SK-N-SH (cell line): ENCODE data around the gene INO80C. TPM values are rescaled to one million over a fixed set of nuclear protein-coding genes. Genes with fewer than 3 reads are reported as not detected.

Experiments used
- CTCF ChIA-PET: fragments of 300-600, 350-600 bp; formaldehyde crosslinking; extraction: SDS; loops from one replicate; lab custom pipeline; 2021; lab: Yijun Ruan, JAX
- POLR2A ChIA-PET: fragments of 350-600 bp; sonication (Branson Sonifier 250); formaldehyde crosslinking; extraction: SDS; loops from one replicate; lab custom pipeline; 2020; ENCODE audit warnings: antibody characterized with exemption, inconsistent platforms; lab: Yijun Ruan, JAX
- DNase-seq: peaks from one replicate; pipeline ENCODE4 v3.0.0; 2012
- H2AFZ ChIP-seq: fragments of 200-600 bp; sonication (generic); 2 replicates; pipeline ENCODE4 v1.8.1; 2016; ENCODE audit warnings: antibody characterized with exemption, mild to moderate bottlenecking, low read depth
- H3F3A ChIP-seq: fragments of 200-600 bp; sonication (generic); replicated peaks from 2 replicates; pipeline ENCODE3; 2016; ENCODE audit warnings: antibody characterized with exemption, mild to moderate bottlenecking; ENCODE audit not compliant: insufficient read depth
- H3K27ac ChIP-seq, 2 experiments: fragments of 200-500 bp in 1 of 2; fragments of 200-600 bp in 1 of 2; sonication (Bioruptor generic) in 1 of 2; sonication (generic), shearing (Covaris generic) in 1 of 2; 2 replicates each; pipeline versions ENCODE4 v1.5.1 to v1.6.1; 2014 to 2016; ENCODE audit warnings: low read depth in 2 of 2, inconsistent platforms in 1 of 2, low read length in 1 of 2, mild to moderate bottlenecking in 1 of 2, mixed read lengths in 1 of 2
- H3K27me3 ChIP-seq: fragments of 200-600 bp; sonication (generic), shearing (Covaris generic); 2 replicates; pipeline ENCODE4 v1.6.1; 2016; ENCODE audit warnings: mixed run types; ENCODE audit not compliant: insufficient read depth
- H3K36me3 ChIP-seq, 2 experiments: fragments of 200-500 bp in 1 of 2; fragments of 200-600 bp in 1 of 2; sonication (Bioruptor generic) in 1 of 2; sonication (generic) in 1 of 2; replicated peaks in 1 of 2; 2 replicates each; pipeline versions ENCODE3 to v1.5.1; 2014 to 2016; ENCODE audit warnings: low read length in 1 of 2, mild to moderate bottlenecking in 1 of 2; ENCODE audit not compliant: insufficient read depth in 2 of 2, control insufficient read depth in 1 of 2
- H3K4me1 ChIP-seq, 2 experiments: fragments of 200-500 bp in 1 of 2; fragments of 200-600 bp in 1 of 2; sonication (Bioruptor generic) in 1 of 2; sonication (generic), shearing (Covaris generic) in 1 of 2; 2 replicates each; pipeline versions ENCODE4 v1.5.1 to v1.6.1; 2014 to 2016; ENCODE audit warnings: low read depth in 1 of 2, low read length in 1 of 2, mixed run types in 1 of 2; ENCODE audit not compliant: insufficient read depth in 2 of 2, control insufficient read depth in 1 of 2
- H3K4me2 ChIP-seq: fragments of 200-600 bp; sonication (generic), shearing (Covaris generic); 2 replicates; pipeline ENCODE4 v1.6.1; 2017; ENCODE audit warnings: mixed run types
- H3K4me3 ChIP-seq, 2 experiments: fragments of 200-500 bp in 1 of 2; fragments of 200-600 bp in 1 of 2; sonication (Bioruptor generic) in 1 of 2; sonication (generic), shearing (Covaris generic) in 1 of 2; 2 replicates each; pipeline versions ENCODE4 v1.5.1 to v1.8.1; 2014 to 2016; ENCODE audit warnings: low read depth in 2 of 2, inconsistent platforms in 1 of 2, low read length in 1 of 2, mild to moderate bottlenecking in 1 of 2, mixed read lengths in 1 of 2, moderate library complexity in 1 of 2
- H3K79me2 ChIP-seq: fragments of 200-600 bp; sonication (generic); 2 replicates; pipeline ENCODE4 v1.8.1; 2017; ENCODE audit warnings: mild to moderate bottlenecking; ENCODE audit not compliant: insufficient read depth
- H3K9ac ChIP-seq: fragments of 200-600 bp; sonication (generic); 2 replicates; pipeline ENCODE4 v1.6.1; 2017; ENCODE audit warnings: mixed run types
- H3K9me2 ChIP-seq: fragments of 200-600 bp; sonication (generic); 2 replicates; pipeline ENCODE4 v1.6.1; 2017; ENCODE audit warnings: mixed run types
- H3K9me3 ChIP-seq: fragments of 200-600 bp; sonication (generic); 2 replicates; pipeline ENCODE4 v1.6.1; 2017; ENCODE audit warnings: mixed run types, mild to moderate bottlenecking, moderate library complexity
- H4K20me1 ChIP-seq: fragments of 200-600 bp; sonication (generic); 2 replicates; pipeline ENCODE4 v1.6.1; 2017; ENCODE audit warnings: mild to moderate bottlenecking, mixed run types; ENCODE audit not compliant: insufficient read depth
- CTCF ChIP-seq: fragments of 200-600 bp; sonication (generic); IDR thresholded peaks from 2 replicates; pipeline ENCODE4 v1.6.1; 2017; ENCODE audit warnings: antibody characterized with exemption, mild to moderate bottlenecking, moderate library complexity
- ELF1 ChIP-seq: IDR thresholded peaks from 2 replicates; pipeline ENCODE4 v1.4.0; 2012
- FOXJ3 ChIP-seq: sonication (generic); formaldehyde crosslinking; IDR thresholded peaks from 2 replicates; pipeline ENCODE4 v1.5.1; 2020; ENCODE audit warnings: mild to moderate bottlenecking, missing genetic modification reagents
- GABPA ChIP-seq: IDR thresholded peaks from 2 replicates; pipeline ENCODE4 v1.4.0; 2012; ENCODE audit warnings: low read depth, mild to moderate bottlenecking
- JUND ChIP-seq: IDR thresholded peaks from 2 replicates; pipeline ENCODE4 v1.4.0; 2012
- MEF2A ChIP-seq: IDR thresholded peaks from 2 replicates; pipeline ENCODE4 v1.4.0; 2012; ENCODE audit warnings: low read depth, borderline replicate concordance
- MXI1 ChIP-seq: IDR thresholded peaks from 2 replicates; pipeline ENCODE4 v1.6.1; 2012; ENCODE audit warnings: mild to moderate bottlenecking, low read depth, low read length, improper control_type of control experiment
- NRF1 ChIP-seq: IDR thresholded peaks from 2 replicates; pipeline ENCODE4 v1.6.1; 2012; ENCODE audit warnings: low read depth, mild to moderate bottlenecking, low read length
- RAD21 ChIP-seq: IDR thresholded peaks from 2 replicates; pipeline ENCODE4 v1.6.1; 2012; ENCODE audit warnings: mild to moderate bottlenecking, low read length
- RFX5 ChIP-seq: IDR thresholded peaks from 2 replicates; pipeline ENCODE4 v1.6.1; 2012; ENCODE audit warnings: mild to moderate bottlenecking, improper control_type of control experiment, low read length
- RXRA ChIP-seq: IDR thresholded peaks from 2 replicates; pipeline ENCODE4 v1.4.0; 2012; ENCODE audit warnings: low read depth, mild to moderate bottlenecking, borderline replicate concordance
- SMC3 ChIP-seq: IDR thresholded peaks from 2 replicates; pipeline ENCODE4 v1.6.1; 2012; ENCODE audit warnings: low read depth, low read length, improper control_type of control experiment
- WGBS: methylation state at CpG from one replicate; pipeline ENCODE4 v1.1.6; 2017; ENCODE audit warnings: low lambda C conversion rate; 5-methylcytosine and 5-hydroxymethylcytosine counted together
- polyA plus RNA-seq, 3 experiments: library from polyadenylated mRNA; depleted of rRNA; stranded (reverse); fragments of >200 nt; gene quantifications; 2 replicates each; pipeline ENCODE4 v1.2.3, GENCODE V29; 2012
- TF ChIP-seq, protein P1 (sequence below): IDR thresholded peaks from 2 replicates; pipeline ENCODE4; 2012
- TF ChIP-seq, protein P2 (sequence below): fragments of 150-350 bp; IDR thresholded peaks from 2 replicates; pipeline ENCODE4 v1.6.1; 2016; ENCODE audit warnings: mild to moderate bottlenecking, low read depth, low read length
- TF ChIP-seq, protein P3 (sequence below): IDR thresholded peaks from 2 replicates; pipeline ENCODE4 v1.4.0; 2012; ENCODE audit warnings: low read depth

INO80C gene
- polyA plus RNA-seq, 1 of the 3 experiments (the other 2 are of a cell fraction): 17.0 TPM

DNA sequence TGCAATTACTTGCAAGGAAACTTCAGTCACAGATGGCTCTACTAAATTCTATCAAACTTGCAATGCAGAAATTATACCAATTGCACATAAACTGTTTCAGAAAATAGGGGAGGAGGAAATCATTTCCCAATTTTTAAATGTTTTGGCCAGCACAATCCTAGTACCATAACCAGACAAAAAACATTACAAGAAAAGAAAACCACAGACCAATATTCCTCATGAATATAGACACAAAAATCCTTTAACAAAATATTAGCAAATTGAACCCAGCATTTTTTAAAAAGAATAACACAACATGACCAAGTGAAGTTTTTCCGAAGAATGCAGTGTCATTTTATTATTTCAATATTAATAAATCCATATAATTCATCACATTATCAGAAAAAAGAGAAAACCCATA lies 45.8 kb downstream of the INO80C start:
- no peak for TF ChIP-seq MXI1
- TF ChIP-seq, protein P1, sequence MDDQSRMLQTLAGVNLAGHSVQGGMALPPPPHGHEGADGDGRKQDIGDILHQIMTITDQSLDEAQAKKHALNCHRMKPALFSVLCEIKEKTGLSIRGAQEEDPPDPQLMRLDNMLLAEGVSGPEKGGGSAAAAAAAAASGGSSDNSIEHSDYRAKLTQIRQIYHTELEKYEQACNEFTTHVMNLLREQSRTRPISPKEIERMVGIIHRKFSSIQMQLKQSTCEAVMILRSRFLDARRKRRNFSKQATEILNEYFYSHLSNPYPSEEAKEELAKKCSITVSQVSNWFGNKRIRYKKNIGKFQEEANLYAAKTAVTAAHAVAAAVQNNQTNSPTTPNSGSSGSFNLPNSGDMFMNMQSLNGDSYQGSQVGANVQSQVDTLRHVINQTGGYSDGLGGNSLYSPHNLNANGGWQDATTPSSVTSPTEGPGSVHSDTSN: no peak
- TF ChIP-seq ELF1: no peak
- TF ChIP-seq, protein P2, sequence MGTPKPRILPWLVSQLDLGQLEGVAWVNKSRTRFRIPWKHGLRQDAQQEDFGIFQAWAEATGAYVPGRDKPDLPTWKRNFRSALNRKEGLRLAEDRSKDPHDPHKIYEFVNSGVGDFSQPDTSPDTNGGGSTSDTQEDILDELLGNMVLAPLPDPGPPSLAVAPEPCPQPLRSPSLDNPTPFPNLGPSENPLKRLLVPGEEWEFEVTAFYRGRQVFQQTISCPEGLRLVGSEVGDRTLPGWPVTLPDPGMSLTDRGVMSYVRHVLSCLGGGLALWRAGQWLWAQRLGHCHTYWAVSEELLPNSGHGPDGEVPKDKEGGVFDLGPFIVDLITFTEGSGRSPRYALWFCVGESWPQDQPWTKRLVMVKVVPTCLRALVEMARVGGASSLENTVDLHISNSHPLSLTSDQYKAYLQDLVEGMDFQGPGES: no peak
- TF ChIP-seq CTCF: no peak
- no peak for TF ChIP-seq RXRA
- no peak for TF ChIP-seq NRF1
- TF ChIP-seq, protein P3, sequence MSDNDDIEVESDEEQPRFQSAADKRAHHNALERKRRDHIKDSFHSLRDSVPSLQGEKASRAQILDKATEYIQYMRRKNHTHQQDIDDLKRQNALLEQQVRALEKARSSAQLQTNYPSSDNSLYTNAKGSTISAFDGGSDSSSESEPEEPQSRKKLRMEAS: no peak
- no peak for TF ChIP-seq MEF2A
- no peak for TF ChIP-seq FOXJ3 (CRISPR knock-in tag)
- no peak for TF ChIP-seq RFX5
- no peak for TF ChIP-seq GABPA
- TF ChIP-seq JUND: no peak
- TF ChIP-seq SMC3: no peak
- ChIA-PET POLR2A (no interaction called here), CTCF (no interaction called here)
- Histone ChIP-seq H3K79me2 (no peaks in the 10 kb centered on the region), H4K20me1 (no peaks in the 10 kb centered on the region), H3K4me2 (no peak overlapping the region), H3K4me3 (no peak overlapping the region), H3K27me3 (no peaks in the 10 kb centered on the region), H3K36me3 (no peaks in the 10 kb centered on the region), H3F3A (no peaks in the 10 kb centered on the region), H2AFZ (no peak overlapping the region), H3K9me2 (no peaks in the 10 kb centered on the region), H3K27ac (no peak overlapping the region), H3K9ac (no peak overlapping the region), H3K4me1 (no peaks in the 10 kb centered on the region), H3K9me3 (no peaks in the 10 kb centered on the region; the same call in 1 of the 2 replicates)
- whole genome bisulfite sequencing: 79% methylated on average over 1 of the region's 1 CpG
- DNase-seq: no peak

DNA sequence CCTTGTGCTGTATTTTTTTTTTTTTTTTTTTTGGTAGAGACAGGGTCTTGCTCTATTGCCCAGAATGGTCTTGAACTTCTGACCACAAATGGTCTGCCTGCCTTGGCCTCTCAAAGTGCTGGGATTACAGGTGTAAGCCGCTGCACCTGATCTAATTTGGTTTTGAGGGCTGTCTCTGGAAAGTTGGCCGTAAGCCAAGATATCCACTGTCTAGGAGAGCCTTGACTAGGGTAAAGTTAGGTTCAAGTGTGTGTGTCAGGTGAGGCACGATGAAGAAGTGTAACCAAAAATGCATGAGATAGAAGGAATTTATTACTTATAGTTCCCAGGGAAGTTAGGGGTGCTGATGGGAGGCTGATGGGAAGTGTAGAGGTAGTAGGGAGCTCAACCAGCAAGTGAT lies 46.7 kb downstream of the INO80C start:
- no peaks in the 10 kb centered on the region for H3K36me3 ChIP-seq
- no peak overlapping the region for H3K9ac ChIP-seq
- no peak overlapping the region for H3K4me2 ChIP-seq
- H3K4me1 ChIP-seq: no peaks in the 10 kb centered on the region
- POLR2A ChIA-PET: no interaction called here
- H3K27ac ChIP-seq: no peak overlapping the region
- CTCF ChIA-PET: no interaction called here
- H3K9me2 ChIP-seq: no peaks in the 10 kb centered on the region
- H3K9me3 ChIP-seq: no peaks in the 10 kb centered on the region; the same call in 1 of the 2 replicates
- no peak overlapping the region for H2AFZ ChIP-seq
- H3K79me2 ChIP-seq: no peaks in the 10 kb centered on the region
- H3K27me3 ChIP-seq: no peaks in the 10 kb centered on the region
- DNase-seq: no peak
- no peaks in the 10 kb centered on the region for H3F3A ChIP-seq
- 65% methylated on average over 3 of the region's 3 CpGs for WGBS
- H4K20me1 ChIP-seq: no peaks in the 10 kb centered on the region
- TF ChIP-seq RAD21 (no peak), GABPA (no peak), NRF1 (no peak)
- TF ChIP-seq, all 33 proteins: peak for 0
- no peak overlapping the region for H3K4me3 ChIP-seq
